Measurements from ENCODE around the gene ITGA2.

ITGA2 gene

GRCh38 chr5:53031695-53032096, 42.5 kb downstream of the ITGA2 start:
- no peak overlapping the region for H3K4me3 ChIP-seq (ENCODE audit: control insufficient read depth, low read depth, low read length)
- TF ChIP-seq CTCF (conservative IDR thresholded peaks at IDR 0.05; ENCODE audit: control insufficient read depth, insufficient read depth, low read depth, low read length): no peak
- DNase-seq (ENCODE audit: low read depth): peak; percentile 76

GRCh38 chr5:53032188-53032587, 43.0 kb downstream of the ITGA2 start:
- TF ChIP-seq CTCF (conservative IDR thresholded peaks at IDR 0.05; ENCODE audit: control insufficient read depth, insufficient read depth, low read depth, low read length): no peak
- no peak for DNase-seq (ENCODE audit: low read depth)

GRCh38 chr5:53034832-53035231, 45.7 kb downstream of the ITGA2 start:
- TF ChIP-seq CTCF (conservative IDR thresholded peaks at IDR 0.05; ENCODE audit: control insufficient read depth, insufficient read depth, low read depth, low read length): no peak
- DNase-seq (ENCODE audit: low read depth): no peak
- H3K4me3 ChIP-seq (ENCODE audit: control insufficient read depth, low read depth, low read length): no peak overlapping the region

More at GRCh38 chr5:53032188-53032587, 43.0 kb downstream of the ITGA2 start:
- H3K4me3 ChIP-seq (ENCODE audit: control insufficient read depth, low read depth, low read length): no peak overlapping the region

GRCh38 chr5:53035868-53036381, 46.8 kb downstream of the ITGA2 start:
- H3K4me3 ChIP-seq (ENCODE audit: control insufficient read depth, low read depth, low read length): no peak overlapping the region
- peak; percentile 59 for DNase-seq (ENCODE audit: low read depth)
- TF ChIP-seq CTCF (conservative IDR thresholded peaks at IDR 0.05; ENCODE audit: control insufficient read depth, insufficient read depth, low read depth, low read length): peak; percentile 58

GRCh38 chr5:53037141-53037859, 48.1 kb downstream of the ITGA2 start:
- H3K4me3 ChIP-seq (ENCODE audit: control insufficient read depth, low read depth, low read length): no peak overlapping the region
- no peak for TF ChIP-seq CTCF (conservative IDR thresholded peaks at IDR 0.05; ENCODE audit: control insufficient read depth, insufficient read depth, low read depth, low read length)
- peak; percentile 96 for DNase-seq (ENCODE audit: low read depth)

GRCh38 chr5:53038196-53038847, 49.2 kb downstream of the ITGA2 start:
- TF ChIP-seq CTCF (conservative IDR thresholded peaks at IDR 0.05; ENCODE audit: control insufficient read depth, insufficient read depth, low read depth, low read length): no peak
- no peak for DNase-seq (ENCODE audit: low read depth)
- H3K4me3 ChIP-seq (ENCODE audit: control insufficient read depth, low read depth, low read length): no peak overlapping the region
